ENCODE results near the gene MYBPH. TPM values are rescaled to one million over a fixed set of nuclear protein-coding genes. Genes with fewer than 3 reads are reported as not detected.

The MYBPH gene
- total and polyA plus RNA-seq, 2 experiments from 2014 or later: not detected

DNA sequence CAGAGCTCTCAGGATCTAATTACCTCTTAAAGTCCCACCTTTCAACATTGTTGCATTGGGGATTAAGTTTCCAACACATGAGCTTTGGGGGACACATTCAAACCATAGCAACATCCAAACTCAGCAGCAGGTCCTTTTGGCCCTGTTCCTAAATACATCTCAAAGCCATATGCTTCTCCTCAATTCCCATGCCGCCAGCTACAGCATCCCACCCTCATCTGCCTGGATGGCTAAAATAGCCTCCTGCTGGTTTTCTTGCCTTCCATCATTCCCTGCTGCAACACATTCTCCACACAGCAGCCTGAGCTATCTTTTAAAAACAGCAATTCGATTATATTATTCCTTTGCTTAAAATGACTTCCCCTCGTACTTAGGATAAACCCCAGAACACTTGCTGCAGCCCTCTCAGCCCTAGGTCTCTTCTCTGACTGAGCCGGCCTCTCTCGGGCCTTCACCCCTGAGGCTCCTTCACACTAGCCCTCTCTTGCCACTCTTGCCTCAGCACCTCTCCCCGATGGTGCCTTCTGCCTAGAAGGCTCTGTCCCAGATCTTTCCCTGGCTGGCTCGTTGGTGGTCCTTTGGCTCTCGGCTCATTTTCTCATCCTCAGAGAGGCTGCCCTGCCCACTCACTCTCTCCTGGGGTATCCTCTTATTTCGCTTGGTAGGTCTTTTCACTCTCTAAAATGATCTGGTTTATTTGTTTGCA is 16.5 kb downstream of the MYBPH start (continued):
- TF ChIP-seq REST (IDR thresholded peaks at IDR 0.05; ENCODE audit: unreplicated experiment): no peak

DNA sequence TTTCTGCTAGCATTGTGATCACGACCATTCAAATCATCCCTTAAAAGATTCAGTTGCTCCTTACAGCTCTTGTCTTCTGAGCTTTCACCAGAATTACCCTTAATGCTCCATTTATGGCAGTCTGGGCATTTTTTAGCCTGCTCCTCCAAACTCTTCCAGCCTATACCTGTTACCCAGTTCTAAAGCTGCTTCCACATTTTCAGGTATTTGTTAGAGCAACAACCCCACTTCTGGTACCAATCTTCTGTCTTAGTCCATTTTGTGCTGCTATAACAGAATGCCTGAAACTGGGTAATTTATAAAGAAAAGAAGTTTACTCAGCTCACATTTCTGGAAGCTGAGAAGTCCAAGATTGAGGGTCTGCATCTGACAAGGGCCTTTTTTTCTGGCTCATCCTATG is 17.2 kb downstream of the MYBPH start:
- Histone ChIP-seq H3F3A (replicated peaks; ENCODE audit: low read depth) (no peaks in the 10 kb centered on the region), H2AFZ (no peak overlapping the region), H3K79me2 (replicated peaks; ENCODE audit: insufficient read depth) (no peaks in the 10 kb centered on the region), H4K20me1 (replicated peaks; ENCODE audit: insufficient read depth) (no peaks in the 10 kb centered on the region), H3K27me3 (ENCODE audit: insufficient read depth) (no peaks in the 10 kb centered on the region), H3K36me3 (ENCODE audit: insufficient read depth) (no peaks in the 10 kb centered on the region), H3K4me2 (no peak overlapping the region), H3K27ac (ENCODE audit: low read depth) (no peak overlapping the region), H3K4me1 (ENCODE audit: insufficient read depth) (peaks cover 10% of the 10 kb centered on the region), H3K9me2 (ENCODE audit: insufficient read depth) (no peaks in the 10 kb centered on the region), H3K4me3 (no peak overlapping the region)
- H3K27ac Mint-ChIP-seq: no peak overlapping the region
- peaks cover 9% of the 10 kb centered on the region for H3K4me1 Mint-ChIP-seq
- peaks cover 5% of the 10 kb centered on the region; the same call in 1 of the 3 replicates for H3K36me3 Mint-ChIP-seq (ENCODE audit: low read depth)
- peaks cover 9% of the 10 kb centered on the region; the same call in 1 of the 3 replicates for H3K9me3 Mint-ChIP-seq
- peaks cover 8% of the 10 kb centered on the region for H3K27me3 Mint-ChIP-seq (ENCODE audit: insufficient read depth, low read depth, poor library complexity)
- DNase-seq (ENCODE audit: low spot score): no peak
- H3K4me3 Mint-ChIP-seq: no peak overlapping the region
- no peak for ATAC-seq
- TF ChIP-seq CTCF (conservative IDR thresholded peaks at IDR 0.05; ENCODE audit: low read depth in 2 of 2) (no peak), ZNF114 (CRISPR knock-in tag; IDR thresholded peaks at IDR 0.05) (no peak), POLR2AphosphoS5 (IDR thresholded peaks at IDR 0.05; ENCODE audit: low read depth) (no peak), NANOG (IDR thresholded peaks at IDR 0.05; ENCODE audit: borderline replicate concordance) (no peak), STAT1 (IDR thresholded peaks at IDR 0.05; ENCODE audit: unreplicated experiment) (no peak), ZNF462 (CRISPR knock-in tag; IDR thresholded peaks at IDR 0.05) (no peak), JUNB (IDR thresholded peaks at IDR 0.05; ENCODE audit: unreplicated experiment) (no peak), EZH2phosphoT487 (IDR thresholded peaks at IDR 0.05; ENCODE audit: unreplicated experiment) (no peak)
- TF ChIP-seq, protein P1, sequence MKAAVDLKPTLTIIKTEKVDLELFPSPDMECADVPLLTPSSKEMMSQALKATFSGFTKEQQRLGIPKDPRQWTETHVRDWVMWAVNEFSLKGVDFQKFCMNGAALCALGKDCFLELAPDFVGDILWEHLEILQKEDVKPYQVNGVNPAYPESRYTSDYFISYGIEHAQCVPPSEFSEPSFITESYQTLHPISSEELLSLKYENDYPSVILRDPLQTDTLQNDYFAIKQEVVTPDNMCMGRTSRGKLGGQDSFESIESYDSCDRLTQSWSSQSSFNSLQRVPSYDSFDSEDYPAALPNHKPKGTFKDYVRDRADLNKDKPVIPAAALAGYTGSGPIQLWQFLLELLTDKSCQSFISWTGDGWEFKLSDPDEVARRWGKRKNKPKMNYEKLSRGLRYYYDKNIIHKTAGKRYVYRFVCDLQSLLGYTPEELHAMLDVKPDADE (IDR thresholded peaks at IDR 0.05): no peak
